H1 (cell line): ENCODE measurements around the gene IGSF11. TPM values are rescaled to one million over a fixed set of nuclear protein-coding genes. Genes with fewer than 3 reads are reported as not detected.

Experiments
- CTCF ChIA-PET: fragments of 300-600 bp; sonication (Branson Sonifier 250); formaldehyde crosslinking; loops from one replicate; lab custom pipeline; 2021; ENCODE audit not compliant: partially characterized antibody; lab: Charles Lee
- POLR2A ChIA-PET: fragments of 300-600 bp; sonication (Branson Sonifier 250); formaldehyde crosslinking; loops from one replicate; lab custom pipeline; 2021; ENCODE audit warnings: inconsistent platforms; ENCODE audit not compliant: partially characterized antibody; lab: Charles Lee
- DNase-seq, 2 experiments: peaks; one replicate each; pipeline versions ENCODE4 v3.0.0 to v3.0.0-alpha.2; 2010 to 2022; ENCODE audit warnings: low spot score in 2 of 2, low read depth in 1 of 2, mixed read lengths in 1 of 2
- FAIRE-seq: peaks from 2 replicates; lab custom pipeline; 2011; peaks lifted over from hg19 to GRCh38; lab: Jason Lieb, UNC
- H2AFZ ChIP-seq: 2 replicates; pipeline ENCODE4 v1.8.1; 2012; ENCODE audit warnings: low read length, inconsistent platforms
- H2AK5ac ChIP-seq: 2 replicates; pipeline ENCODE4 v1.6.1; 2013; ENCODE audit warnings: low read depth, low read length
- H2BK120ac ChIP-seq: replicated peaks from 2 replicates; pipeline ENCODE3; 2013; ENCODE audit warnings: low read depth, low read length, inconsistent platforms
- H2BK12ac ChIP-seq: 2 replicates; pipeline ENCODE4 v1.6.1; 2013; ENCODE audit warnings: low read depth, low read length
- H2BK15ac ChIP-seq: 2 replicates; pipeline ENCODE4 v1.6.1; 2013; ENCODE audit warnings: low read length
- H2BK20ac ChIP-seq: 2 replicates; pipeline ENCODE4 v1.6.1; 2013; ENCODE audit warnings: low read length
- H2BK5ac ChIP-seq: 2 replicates; pipeline ENCODE4 v1.6.1; 2013; ENCODE audit warnings: low read depth, low read length
- H3K14ac ChIP-seq: 2 replicates; pipeline ENCODE4 v1.6.1; 2013; ENCODE audit warnings: inconsistent platforms; ENCODE audit not compliant: insufficient read length
- H3K18ac ChIP-seq: 2 replicates; pipeline ENCODE4 v1.6.1; 2013; ENCODE audit warnings: low read length; ENCODE audit errors: extremely low read depth
- H3K23ac ChIP-seq: 2 replicates; pipeline ENCODE4 v1.6.1; 2013; ENCODE audit warnings: inconsistent platforms; ENCODE audit not compliant: insufficient read length
- H3K23me2 ChIP-seq: 2 replicates; pipeline ENCODE4 v1.6.1; 2013; ENCODE audit warnings: low read depth, low read length
- H3K27ac ChIP-seq: 2 replicates; pipeline ENCODE4 v1.6.1; 2011; ENCODE audit warnings: low read depth, low read length, inconsistent platforms
- H3K27me3 ChIP-seq, 4 experiments: replicated peaks in 1 of 4; 1 replicate in 1 of 4; 2 replicates in 3 of 4; pipeline versions ENCODE4 v1.6.1 to v1.8.1; 2011 to 2013; ENCODE audit warnings: low read length in 3 of 4, mild to moderate bottlenecking in 3 of 4, inconsistent platforms in 2 of 4, mixed read lengths in 2 of 4, moderate library complexity in 1 of 4; ENCODE audit not compliant: control insufficient read depth in 3 of 4, insufficient read depth in 3 of 4; ENCODE audit errors: extremely low read depth in 1 of 4
- H3K36me3 ChIP-seq, 4 experiments: 2 replicates each; pipeline versions ENCODE4 v1.6.1 to v1.8.1; 2011 to 2013; ENCODE audit warnings: mild to moderate bottlenecking in 4 of 4, low read length in 3 of 4, moderate library complexity in 2 of 4, control low read depth in 1 of 4, inconsistent platforms in 1 of 4; ENCODE audit not compliant: insufficient read depth in 4 of 4, control insufficient read depth in 2 of 4
- H3K4ac ChIP-seq: replicated peaks from 2 replicates; pipeline ENCODE3; 2013; ENCODE audit warnings: low read length, low read depth, mixed read lengths, inconsistent platforms; ENCODE audit not compliant: insufficient read length
- H3K4me1 ChIP-seq, 4 experiments: replicated peaks in 1 of 4; 1 replicate in 1 of 4; 2 replicates in 3 of 4; pipeline versions ENCODE4 v1.6.1 to v1.8.1; 2011 to 2013; ENCODE audit warnings: low read length in 3 of 4, inconsistent platforms in 2 of 4, mixed read lengths in 1 of 4; ENCODE audit not compliant: insufficient read depth in 4 of 4, control insufficient read depth in 3 of 4
- H3K4me2 ChIP-seq, 2 experiments: 2 replicates each; pipeline versions ENCODE4 v1.6.1 to v1.8.1; 2011 to 2013; ENCODE audit warnings: low read depth in 2 of 2, low read length in 2 of 2, control low read depth in 1 of 2, inconsistent platforms in 1 of 2, mild to moderate bottlenecking in 1 of 2; ENCODE audit not compliant: insufficient read depth in 1 of 2
- H3K4me3 ChIP-seq, 4 experiments: fragments of 200-600, 300-600 bp in 1 of 4; sonication (generic), shearing (Covaris generic), sonication (Bioruptor Twin) in 1 of 4; 2 replicates each; pipeline versions ENCODE4 v1.5.1 to v1.8.1; 2011 to 2016; ENCODE audit warnings: low read length in 4 of 4, low read depth in 3 of 4, control low read depth in 2 of 4, inconsistent platforms in 2 of 4, mild to moderate bottlenecking in 2 of 4, mixed read lengths in 1 of 4, moderate library complexity in 1 of 4; ENCODE audit not compliant: insufficient read depth in 2 of 4; ENCODE audit errors: extremely low read depth in 1 of 4
- H3K56ac ChIP-seq: replicated peaks from 2 replicates; pipeline ENCODE3; 2013; ENCODE audit warnings: low read depth, mild to moderate bottlenecking, mixed read lengths, low read length, inconsistent platforms; ENCODE audit not compliant: insufficient read length
- H3K79me1 ChIP-seq: 2 replicates; pipeline ENCODE4 v1.6.1; 2013; ENCODE audit warnings: low read depth, low read length, control low read depth
- H3K79me2 ChIP-seq, 2 experiments: 2 replicates each; pipeline versions ENCODE4 v1.6.1 to v1.8.1; 2012 to 2013; ENCODE audit warnings: low read length in 2 of 2, mild to moderate bottlenecking in 2 of 2, inconsistent platforms in 1 of 2; ENCODE audit not compliant: insufficient read depth in 2 of 2, control insufficient read depth in 1 of 2
- H3K9ac ChIP-seq, 4 experiments: replicated peaks in 1 of 4; 1 replicate in 1 of 4; 2 replicates in 3 of 4; pipeline versions ENCODE4 v1.6.1 to v1.8.1; 2011 to 2013; ENCODE audit warnings: low read depth in 3 of 4, low read length in 3 of 4, control low read depth in 2 of 4, mild to moderate bottlenecking in 2 of 4, moderate library complexity in 2 of 4, inconsistent platforms in 1 of 4; ENCODE audit errors: extremely low read depth in 1 of 4
- H3K9me3 ChIP-seq, 2 experiments: 2 replicates each; pipeline versions ENCODE4 v1.6.1 to v1.8.1; 2012 to 2013; ENCODE audit warnings: mild to moderate bottlenecking in 2 of 2, moderate library complexity in 2 of 2, control low read depth in 1 of 2, inconsistent platforms in 1 of 2, low read depth in 1 of 2, low read length in 1 of 2, mixed read lengths in 1 of 2; ENCODE audit not compliant: insufficient read depth in 2 of 2
- H4K20me1 ChIP-seq, 2 experiments: replicated peaks in 1 of 2; 2 replicates each; pipeline versions ENCODE3 to v1.8.1; 2011 to 2013; ENCODE audit warnings: inconsistent platforms in 2 of 2, low read length in 2 of 2, mild to moderate bottlenecking in 1 of 2; ENCODE audit not compliant: insufficient read depth in 2 of 2, control insufficient read depth in 1 of 2
- H4K5ac ChIP-seq: 2 replicates; pipeline ENCODE4 v1.6.1; 2013; ENCODE audit warnings: low read length, low read depth, mixed read lengths, inconsistent platforms; ENCODE audit not compliant: insufficient read length
- H4K8ac ChIP-seq: 2 replicates; pipeline ENCODE4 v1.8.0; 2013; ENCODE audit warnings: mild to moderate bottlenecking, moderate library complexity, low read length, inconsistent platforms; ENCODE audit not compliant: insufficient read depth; ENCODE audit errors: extremely low read depth
- H4K91ac ChIP-seq: replicated peaks from 2 replicates; pipeline ENCODE3; 2013; ENCODE audit warnings: low read length, mixed read lengths, inconsistent platforms; ENCODE audit not compliant: insufficient read length
- ASH2L ChIP-seq: fragments of 200-600, 300-600 bp; sonication (generic); IDR thresholded peaks from one replicate; pipeline ENCODE4 v1.7.1; 2017; ENCODE audit warnings: low read length
- CBX5 ChIP-seq: fragments of 300-800, 300-1000 bp; sonication (generic); IDR thresholded peaks from 2 replicates; pipeline ENCODE4 v1.7.1; 2016; ENCODE audit warnings: antibody characterized with exemption, low read length, low read depth
- EP300 ChIP-seq, 2 experiments: IDR thresholded peaks; 1 replicate in 1 of 2; 2 replicates in 1 of 2; pipeline ENCODE4 v1.6.1; 2011 to 2012; ENCODE audit warnings: low read depth in 2 of 2, low read length in 2 of 2, mild to moderate bottlenecking in 2 of 2, borderline replicate concordance in 1 of 2, inconsistent platforms in 1 of 2, moderate library complexity in 1 of 2
- HDAC2 ChIP-seq, 2 experiments: fragments of 300-600 bp in 1 of 2; sonication (generic) in 1 of 2; IDR thresholded peaks; 2 replicates each; pipeline ENCODE4 v1.6.1; 2011 to 2012; ENCODE audit warnings: low read depth in 2 of 2, low read length in 2 of 2, mild to moderate bottlenecking in 2 of 2, moderate library complexity in 2 of 2, borderline replicate concordance in 1 of 2, inconsistent platforms in 1 of 2
- JUN ChIP-seq: IDR thresholded peaks from 2 replicates; pipeline ENCODE4 v1.6.1; 2011; ENCODE audit warnings: low read depth, mild to moderate bottlenecking, improper control_type of control experiment, low read length
- JUND ChIP-seq: IDR thresholded peaks from 2 replicates; pipeline ENCODE4 v1.6.1; 2011; ENCODE audit warnings: mild to moderate bottlenecking, improper control_type of control experiment, low read length
- RFX5 ChIP-seq: IDR thresholded peaks from 2 replicates; pipeline ENCODE4 v1.6.1; 2011; ENCODE audit warnings: low read depth, low read length, improper control_type of control experiment, borderline replicate concordance
- TEAD4 ChIP-seq: IDR thresholded peaks from 2 replicates; pipeline ENCODE4 v1.6.1; 2012; ENCODE audit warnings: low read depth, low read length, inconsistent platforms, mixed read lengths
- WGBS, 2 experiments: shearing (Covaris generic) in 1 of 2; methylation state at CpG; one replicate each; pipeline versions ENCODE4 v1.1.6 to v1.1.7; 2013 to 2015; ENCODE audit warnings: low lambda C conversion rate in 2 of 2, mixed read lengths in 2 of 2, inconsistent platforms in 1 of 2, low coverage in 1 of 2, missing lambda C conversion rate in 1 of 2; ENCODE audit not compliant: insufficient replicate concordance in 2 of 2, insufficient coverage in 1 of 2, insufficient read length in 1 of 2; ENCODE audit errors: extremely low coverage in 1 of 2, missing lambda C conversion rate in 1 of 2; 5-methylcytosine and 5-hydroxymethylcytosine counted together
- polyA plus RNA-seq, 7 experiments: library from polyadenylated mRNA; depleted of rRNA in 3 of 7; stranded (reverse) in 5 of 7; unstranded in 2 of 7; fragments of >200 nt in 5 of 7; fragments of 200-250 nt in 2 of 7; gene quantifications; 1 replicate in 5 of 7; 2 replicates in 1 of 7; 4 replicates in 1 of 7; pipeline versions ENCODE4 v1.2.1 to v1.2.3, GENCODE V29; 2011 to 2013; ENCODE audit warnings: missing spikeins in 2 of 7, mixed read lengths in 2 of 7
- total RNA-seq: library from RNA; stranded (reverse); fragmentation: NEBNext Ultra II Directional; extraction: Animal tissue kit (Norgen Biotek cat#: 25700); gene quantifications from 2 replicates; pipeline ENCODE4 v1.2.1, GENCODE V29; 2021

Gene IGSF11
- total and polyA plus RNA-seq, 2 of the 8 experiments (the other 6 are each of a cell fraction or from before 2014, with no cell fraction given): 1.1 to 4.1 TPM

GRCh38 chr3:118907909-118908308 is 126.7 kb downstream of the IGSF11 start:
- H2BK5ac ChIP-seq: no peak overlapping the region
- no peak for FAIRE-seq

More at GRCh38 chr3:118907909-118908308, 126.7 kb downstream of the IGSF11 start:
- no peaks in the 10 kb centered on the region for H3K23me2 ChIP-seq
- H3K4ac ChIP-seq: no peak overlapping the region
- no peaks in the 10 kb centered on the region for H3K27me3 ChIP-seq
- H2BK20ac ChIP-seq: no peak overlapping the region
- H3K27ac ChIP-seq: 0 out of 2 replicates have a peak overlapping the region, but pooled peaks have one; percentile 13
- no peak overlapping the region for H3K4me2 ChIP-seq
- ChIA-PET CTCF (interaction anchor here (0.8 to 8.0 kb wide), 3 partner anchors 19 to 39 kb away, joined by 3 to 42 read pairs (median 4); no protein-coding TSS in a partner anchor), POLR2A (interaction anchor here (1.1 kb wide), 1 partner anchor 17 kb away, joined by 3 read pairs; no protein-coding TSS in a partner anchor)
- no peak for DNase-seq
- H3K14ac ChIP-seq: no peak overlapping the region
- no peak overlapping the region for H2BK120ac ChIP-seq
- H4K91ac ChIP-seq: no peak overlapping the region
- H4K5ac ChIP-seq: no peak overlapping the region
- WGBS, 2 experiments: 71% methylated on average over 2 of the region's 2 CpGs; no CpG with 5 or more reads in 1 of the 2 experiments
- no peak overlapping the region for H4K8ac ChIP-seq
- TF ChIP-seq JUND: 0 out of 2 replicates have a peak, but pooled peaks have one; percentile 17
- no peak for TF ChIP-seq HDAC2 (IDR thresholded peaks at IDR 0.05; ENCODE audit: borderline replicate concordance in 1 of 2, low read depth in 2 of 2, low read length in 2 of 2)
- TF ChIP-seq CBX5: no peak
- TF ChIP-seq RFX5: no peak
- peak; percentile 32 for TF ChIP-seq ASH2L
- TF ChIP-seq TEAD4: peak; percentile 82
- TF ChIP-seq EP300 (IDR thresholded peaks at IDR 0.05; ENCODE audit: borderline replicate concordance in 1 of 2, low read depth in 2 of 2, low read length in 2 of 2): peak in 1 of 2 experiments; percentile 76; a peak in 1 of 3 replicates
- peak; percentile 66; the same call in 1 of the 2 replicates for TF ChIP-seq JUN
- H3K36me3 ChIP-seq: no peaks in the 10 kb centered on the region
- H2AFZ ChIP-seq: no peak overlapping the region
- no peaks in the 10 kb centered on the region for H3K79me1 ChIP-seq
- no peak overlapping the region for H3K56ac ChIP-seq
- H3K79me2 ChIP-seq: no peaks in the 10 kb centered on the region
- peaks cover 0 to 3% (median 0%) of the 10 kb centered on the region in 4 experiments; a peak in 2 of 7 replicates for H3K4me1 ChIP-seq
- no peaks in the 10 kb centered on the region for H3K9me3 ChIP-seq
- H3K18ac ChIP-seq: no peak overlapping the region
- no peak overlapping the region for H2BK15ac ChIP-seq
- H2BK12ac ChIP-seq: no peak overlapping the region
- no peaks in the 10 kb centered on the region for H4K20me1 ChIP-seq
- no peak overlapping the region for H2AK5ac ChIP-seq
- no peak overlapping the region for H3K4me3 ChIP-seq
- H3K9ac ChIP-seq: no peak overlapping the region
- H3K23ac ChIP-seq: no peak overlapping the region
